Right lobe of liver (tissue), 6 donors: ENCODE data around the gene GNGT2. TPM values are rescaled to one million over a fixed set of nuclear protein-coding genes. Genes with fewer than 3 reads are reported as not detected.
A peak's percentile ranks its signal among the peaks of the same experiment; 100 is the strongest.

Experiments
- ATAC-seq, 4 donors: fragments of 200-7000 bp; cut with Tn5 transposase; one replicate each; pipeline ENCODE4 v1.9.1; 2020; ENCODE audit warnings: mild to moderate bottlenecking in 4 of 4, moderate library complexity in 4 of 4
- DNase-seq, 3 donors: peaks; one replicate each; pipeline ENCODE4 v3.0.0-alpha.2; 2020
- H3K27ac ChIP-seq, 3 donors: fragments of 200-600 bp; one replicate each; pipeline ENCODE4 v1.8.0; 2022
- H3K27me3 ChIP-seq, 2 donors: fragments of 200-600 bp; one replicate each; pipeline ENCODE4 v1.8.0; 2022
- H3K36me3 ChIP-seq, 4 donors: fragments of 200-600 bp; sonication (generic) in 1 of 4; one replicate each; pipeline versions ENCODE4 v1.5.1 to v1.8.0; 2017 to 2022; ENCODE audit warnings: control low read depth in 1 of 4
- H3K4me1 ChIP-seq, 4 donors: fragments of 200-600 bp; sonication (generic) in 1 of 4; one replicate each; pipeline versions ENCODE4 v1.5.1 to v1.8.0; 2017 to 2022; ENCODE audit warnings: control low read depth in 1 of 4
- H3K4me3 ChIP-seq, 3 donors: fragments of 200-600 bp; one replicate each; pipeline ENCODE4 v1.8.0; 2022
- H3K9me3 ChIP-seq, 4 donors: fragments of 200-600 bp; sonication (generic) in 1 of 4; one replicate each; pipeline versions ENCODE4 v1.5.1 to v1.8.0; 2017 to 2022; ENCODE audit warnings: control low read depth in 1 of 4
- POLR2A ChIP-seq: fragments of 450-650 bp; IDR thresholded peaks from one replicate; pipeline ENCODE4 v1.6.1; 2017; ENCODE audit warnings: antibody characterized with exemption, mild to moderate bottlenecking
- WGBS: methylation state at CpG from one replicate; pipeline ENCODE4 v1.1.6; 2018; ENCODE audit warnings: low coverage, low lambda C conversion rate; ENCODE audit not compliant: insufficient coverage; ENCODE audit errors: missing lambda C conversion rate; 5-methylcytosine and 5-hydroxymethylcytosine counted together
- intact Hi-C, 2 donors: fragments of 100-400 bp; cut with DNase I; formaldehyde crosslinking; loops; one replicate each; pipeline versions ENCODE4 v1.11.2 to v1.14.1; 2022
- total RNA-seq, 6 experiments: library from RNA; depleted of rRNA in 2 of 6; stranded (reverse); fragments of >200 nt in 2 of 6; fragmentation: NEBNext Ultra II Directional in 3 of 6; extraction: Animal tissue kit (Norgen Biotek cat#: 25700) in 3 of 6; gene quantifications; one replicate each; pipeline versions ENCODE4 v1.1.0 to v1.2.4, GENCODE V29; 2016 to 2023
- TF ChIP-seq, protein P1 (sequence below), 4 donors: fragments of 200-600 bp in 3 of 4; fragments of 450-650 bp in 1 of 4; IDR thresholded peaks; one replicate each; pipeline versions ENCODE4 v1.5.1 to v1.8.0; 2016 to 2022; ENCODE audit warnings: antibody characterized with exemption in 4 of 4, mild to moderate bottlenecking in 2 of 4
- donor health status: DM: no; HTN: yes; CAD: no.
- donor health status: DM: no; HTN: no; CAD: no.
- donor health status: DM: no; HTN: no; CAD: no.
- donor health status: DM: no; HTN: yes; CAD: no.
- donor health status: DM: no; HTN: yes; CAD: no.

Gene GNGT2
- total RNA-seq, 6 experiments from 2014 or later: 0.61 to 1.6 (median 1.2) TPM

DNA sequence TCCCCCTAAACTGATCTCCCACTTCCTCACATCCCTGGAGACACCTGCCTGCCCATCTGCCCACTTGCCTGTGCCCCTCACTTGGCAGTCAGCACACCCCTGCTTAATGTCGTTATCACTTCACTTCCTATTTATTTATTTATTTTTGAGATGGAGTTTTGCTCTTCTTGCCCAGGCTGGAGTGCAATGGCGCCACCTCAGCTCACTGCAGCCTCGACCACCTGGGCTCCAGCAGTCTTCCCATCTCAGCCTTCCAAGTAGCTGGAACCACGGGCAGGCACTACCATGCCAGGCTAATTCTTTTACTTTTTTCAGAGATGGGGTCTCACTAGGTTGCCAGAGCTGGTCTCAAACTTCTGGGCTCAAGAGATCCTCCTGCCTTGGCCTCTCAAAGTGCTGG is 43.7 kb upstream of the GNGT2 start:
- Histone ChIP-seq H3K27me3 (no peaks in the 10 kb centered on the region), H3K36me3 (no peaks in the 10 kb centered on the region), H3K4me1 (no peaks in the 10 kb centered on the region), H3K9me3 (no peaks in the 10 kb centered on the region), H3K4me3 (no peak overlapping the region), H3K27ac (no peak overlapping the region)
- TF ChIP-seq, protein P1, sequence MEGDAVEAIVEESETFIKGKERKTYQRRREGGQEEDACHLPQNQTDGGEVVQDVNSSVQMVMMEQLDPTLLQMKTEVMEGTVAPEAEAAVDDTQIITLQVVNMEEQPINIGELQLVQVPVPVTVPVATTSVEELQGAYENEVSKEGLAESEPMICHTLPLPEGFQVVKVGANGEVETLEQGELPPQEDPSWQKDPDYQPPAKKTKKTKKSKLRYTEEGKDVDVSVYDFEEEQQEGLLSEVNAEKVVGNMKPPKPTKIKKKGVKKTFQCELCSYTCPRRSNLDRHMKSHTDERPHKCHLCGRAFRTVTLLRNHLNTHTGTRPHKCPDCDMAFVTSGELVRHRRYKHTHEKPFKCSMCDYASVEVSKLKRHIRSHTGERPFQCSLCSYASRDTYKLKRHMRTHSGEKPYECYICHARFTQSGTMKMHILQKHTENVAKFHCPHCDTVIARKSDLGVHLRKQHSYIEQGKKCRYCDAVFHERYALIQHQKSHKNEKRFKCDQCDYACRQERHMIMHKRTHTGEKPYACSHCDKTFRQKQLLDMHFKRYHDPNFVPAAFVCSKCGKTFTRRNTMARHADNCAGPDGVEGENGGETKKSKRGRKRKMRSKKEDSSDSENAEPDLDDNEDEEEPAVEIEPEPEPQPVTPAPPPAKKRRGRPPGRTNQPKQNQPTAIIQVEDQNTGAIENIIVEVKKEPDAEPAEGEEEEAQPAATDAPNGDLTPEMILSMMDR (IDR thresholded peaks at IDR 0.05): no peak
- TF ChIP-seq POLR2A: no peak
- intact Hi-C loops: no loop called here
- DNase-seq (no peak), ATAC-seq (no peak)
- 66% methylated on average over 4 of the region's 4 CpGs for whole genome bisulfite sequencing

DNA sequence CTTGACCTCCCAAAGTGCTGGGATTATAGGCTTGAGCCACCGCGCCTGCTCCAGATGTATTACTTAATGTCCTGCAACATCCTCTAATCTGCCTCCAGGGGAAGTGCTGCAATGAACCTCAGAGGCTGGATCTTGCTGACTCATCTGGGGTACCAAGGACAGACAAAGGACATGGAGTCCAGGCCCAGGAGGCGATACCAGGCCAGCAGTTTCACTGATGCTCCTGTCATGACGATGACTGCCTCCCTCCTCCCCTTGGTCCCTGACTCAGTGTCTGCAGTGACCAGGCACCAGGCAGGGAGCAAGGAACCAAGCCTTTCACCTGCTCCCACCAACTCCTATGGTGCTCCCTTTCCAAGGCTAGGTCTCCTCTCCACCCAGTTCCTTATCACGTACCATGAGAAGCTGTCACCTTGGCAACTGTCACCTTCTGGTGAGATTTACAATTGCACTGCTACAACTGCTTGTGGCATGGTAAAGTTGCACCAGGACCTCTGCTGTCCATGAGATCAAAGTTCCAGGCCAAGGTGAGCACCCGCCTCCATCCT is 41.8 kb upstream of the GNGT2 start:
- Histone ChIP-seq H3K36me3 (no peaks in the 10 kb centered on the region), H3K27me3 (no peaks in the 10 kb centered on the region), H3K4me3 (no peak overlapping the region), H3K27ac (no peak overlapping the region), H3K9me3 (no peaks in the 10 kb centered on the region), H3K4me1 (no peaks in the 10 kb centered on the region)
- peak; percentile 35 to 65 (median 50) for ATAC-seq
- peak in 1 of 3 donors; percentile 49 for DNase-seq
- no peak for TF ChIP-seq POLR2A
- TF ChIP-seq, protein P1 (IDR thresholded peaks at IDR 0.05): no peak
- intact Hi-C loops: no loop called here
- 91% methylated on average over 3 of the region's 6 CpGs for WGBS

DNA sequence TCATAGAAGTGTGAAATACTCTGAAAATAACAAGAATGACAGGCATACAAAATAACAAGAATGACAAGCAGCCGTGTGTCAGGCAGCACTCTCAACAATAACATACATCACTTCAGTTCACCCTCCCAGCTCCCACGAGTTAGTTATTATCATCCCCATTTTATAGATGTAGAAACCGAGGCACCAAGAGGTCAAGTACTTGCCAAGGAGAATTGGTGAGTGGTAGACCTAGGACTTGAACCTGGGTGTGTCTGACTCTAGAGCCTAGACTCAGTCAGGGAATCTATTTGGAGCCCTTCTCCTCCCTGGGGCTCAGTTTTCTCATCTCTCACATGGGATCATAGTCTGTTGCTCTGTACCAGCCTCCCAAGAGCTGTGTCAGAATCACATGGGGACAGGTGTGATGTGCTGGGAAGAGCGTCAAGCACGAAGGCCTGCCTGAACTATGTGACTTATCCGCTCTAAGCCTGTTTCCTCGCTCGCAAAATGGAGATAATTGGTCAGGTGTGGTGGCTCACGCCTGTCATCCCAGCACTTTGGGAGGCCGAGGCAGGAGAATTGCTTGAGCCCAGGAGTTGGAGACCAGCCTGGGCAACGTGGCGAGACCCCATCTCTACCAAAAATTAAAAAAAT is 39.6 kb upstream of the GNGT2 start:
- TF ChIP-seq POLR2A: no peak
- intact Hi-C loops: no loop called here
- H3K27me3 ChIP-seq: no peaks in the 10 kb centered on the region

DNA sequence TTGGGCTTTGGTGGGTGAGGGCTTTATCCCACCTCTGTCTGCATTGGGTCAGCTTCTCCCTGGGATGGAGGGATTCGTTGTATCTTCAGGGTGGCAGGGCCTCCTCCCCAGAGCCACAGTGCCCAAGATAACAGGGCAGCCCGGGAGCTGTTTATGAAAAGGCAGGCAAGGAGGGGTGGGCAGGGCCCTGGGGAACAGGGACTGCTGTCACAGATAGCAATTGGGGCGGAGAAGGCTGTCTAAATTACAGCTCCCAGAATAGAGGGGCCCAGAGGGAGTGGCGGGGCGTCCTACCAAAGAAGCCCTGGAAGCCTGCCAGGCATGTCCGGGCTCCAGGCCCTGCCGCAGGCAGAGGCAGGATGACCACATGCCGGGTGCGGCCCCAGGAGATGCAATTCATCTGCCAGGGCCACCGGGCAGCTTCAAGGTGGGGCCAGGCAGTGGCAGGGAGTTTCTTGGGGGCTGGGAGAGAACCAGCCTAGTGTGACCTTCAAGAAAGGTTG is 39.0 kb upstream of the GNGT2 start:
- DNase-seq (peak in 1 of 3 donors; percentile 40), ATAC-seq (peak in 1 of 4 donors; percentile 30)
- Histone ChIP-seq H3K36me3 (no peaks in the 10 kb centered on the region), H3K27ac (no peak overlapping the region), H3K4me1 (no peaks in the 10 kb centered on the region), H3K9me3 (no peaks in the 10 kb centered on the region), H3K27me3 (no peaks in the 10 kb centered on the region), H3K4me3 (no peak overlapping the region)
- TF ChIP-seq, protein P1 (IDR thresholded peaks at IDR 0.05): no peak
- TF ChIP-seq POLR2A: no peak
- intact Hi-C loops: no loop called here
- 50% methylated on average over 5 of the region's 10 CpGs for WGBS

More for the DNA sequence above, 39.6 kb upstream of the GNGT2 start:
- no peak overlapping the region for H3K4me3 ChIP-seq
- no peak overlapping the region for H3K27ac ChIP-seq
- H3K4me1 ChIP-seq: no peaks in the 10 kb centered on the region
- H3K36me3 ChIP-seq: no peaks in the 10 kb centered on the region
- ATAC-seq (no peak), DNase-seq (no peak)
- H3K9me3 ChIP-seq: no peaks in the 10 kb centered on the region
- WGBS: 71% methylated on average over 9 of the region's 12 CpGs

DNA sequence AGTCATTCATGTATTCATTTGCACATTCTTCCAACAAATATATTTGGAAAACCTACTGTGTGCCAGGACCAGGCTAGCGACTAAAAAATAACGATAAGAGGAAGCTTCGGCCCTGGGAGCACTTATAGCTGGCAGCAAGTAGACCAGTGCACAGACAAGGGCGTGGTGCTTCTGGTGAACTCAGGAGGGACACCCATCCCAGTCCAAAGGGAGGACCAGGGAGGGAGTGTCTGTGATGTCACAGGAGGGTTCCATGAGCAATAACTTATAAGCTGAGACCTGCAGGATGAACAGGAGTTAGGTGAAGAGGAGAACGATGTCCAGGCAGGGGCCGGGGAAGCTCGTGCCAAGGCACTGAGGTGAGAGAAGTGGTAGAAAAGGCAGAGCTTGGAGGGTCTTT is 37.6 kb upstream of the GNGT2 start:
- no peaks in the 10 kb centered on the region for H3K9me3 ChIP-seq
- no peak overlapping the region for H3K4me3 ChIP-seq
- no peak overlapping the region for H3K27ac ChIP-seq
- H3K36me3 ChIP-seq: no peaks in the 10 kb centered on the region
- intact Hi-C loops: no loop called here
- DNase-seq (no peak), ATAC-seq (no peak)
- WGBS: 72% methylated on average over 7 of the region's 7 CpGs
- H3K4me1 ChIP-seq: no peaks in the 10 kb centered on the region
- TF ChIP-seq, protein P1 (IDR thresholded peaks at IDR 0.05): no peak
- TF ChIP-seq POLR2A: no peak
- H3K27me3 ChIP-seq: no peaks in the 10 kb centered on the region
